ENCODE results near the gene BICDL1.

Gene BICDL1

GRCh38 chr12:120054293-120054692 is 65.3 kb downstream of the BICDL1 start:
- DNase-seq (ENCODE audit: low spot score): no peak

GRCh38 chr12:120055231-120056000 is 66.4 kb downstream of the BICDL1 start:
- DNase-seq (ENCODE audit: low spot score): no peak

- DNase-seq (ENCODE audit: low spot score): no peak
Observed at GRCh38 chr12:120056739-120057138, 67.7 kb downstream of the BICDL1 start.

GRCh38 chr12:120060196-120060595 is 71.2 kb downstream of the BICDL1 start:
- DNase-seq (ENCODE audit: low spot score): no peak

- DNase-seq (ENCODE audit: low spot score): no peak
Observed at GRCh38 chr12:120060717-120061116, 71.7 kb downstream of the BICDL1 start.

- peak; percentile 50 for DNase-seq (ENCODE audit: low spot score)
Observed at GRCh38 chr12:120061575-120062214, 72.7 kb downstream of the BICDL1 start.

- no peak for DNase-seq (ENCODE audit: low spot score)
Observed at GRCh38 chr12:120062976-120063579, 74.0 kb downstream of the BICDL1 start.

- DNase-seq (ENCODE audit: low spot score): no peak
Observed at GRCh38 chr12:120064054-120064940, 75.3 kb downstream of the BICDL1 start.

- DNase-seq (ENCODE audit: low spot score): no peak
Observed at GRCh38 chr12:120065472-120065871, 76.4 kb downstream of the BICDL1 start.

GRCh38 chr12:120066341-120066740 is 77.3 kb downstream of the BICDL1 start:
- no peak for DNase-seq (ENCODE audit: low spot score)

GRCh38 chr12:120067084-120067869 is 78.2 kb downstream of the BICDL1 start:
- no peak for DNase-seq (ENCODE audit: low spot score)

- no peak for DNase-seq (ENCODE audit: low spot score)
Observed at GRCh38 chr12:120067901-120068300, 78.9 kb downstream of the BICDL1 start.

- DNase-seq (ENCODE audit: low spot score): no peak
Observed at GRCh38 chr12:120069278-120069677, 80.2 kb downstream of the BICDL1 start.

GRCh38 chr12:120071493-120072020 is 82.5 kb downstream of the BICDL1 start:
- DNase-seq (ENCODE audit: low spot score): no peak

GRCh38 chr12:120072472-120073249 is 83.6 kb downstream of the BICDL1 start:
- no peak for DNase-seq (ENCODE audit: low spot score)

- DNase-seq (ENCODE audit: low spot score): no peak
Observed at GRCh38 chr12:120075034-120075616, 86.1 kb downstream of the BICDL1 start.

GRCh38 chr12:120076651-120077050 is 87.6 kb downstream of the BICDL1 start:
- no peak for DNase-seq (ENCODE audit: low spot score)

- no peak for DNase-seq (ENCODE audit: low spot score)
Observed at GRCh38 chr12:120077260-120077659, 88.2 kb downstream of the BICDL1 start.

- no peak for DNase-seq (ENCODE audit: low spot score)
Observed at GRCh38 chr12:120078868-120079267, 89.8 kb downstream of the BICDL1 start.

Measured in cerebellar cortex (tissue), 1 donor.